Bronchial epithelial cell (primary cell): Measurements from ENCODE around the gene GHRHR. TPM values are rescaled to one million over a fixed set of nuclear protein-coding genes. Genes with fewer than 3 reads are reported as not detected.

Experiments
- DNase-seq: peaks from one replicate; pipeline ENCODE4 v3.0.0-alpha.2; 2010; ENCODE audit warnings: low read depth
- FAIRE-seq: peaks from 2 replicates; lab custom pipeline; 2011; peaks lifted over from hg19 to GRCh38; lab: Jason Lieb, UNC
- H3K27me3 ChIP-seq: 2 replicates; pipeline ENCODE4 v1.5.1; 2011; ENCODE audit warnings: low read length; ENCODE audit not compliant: control insufficient read depth, insufficient read depth
- H3K36me3 ChIP-seq: 2 replicates; pipeline ENCODE4 v1.5.1; 2011; ENCODE audit warnings: low read length; ENCODE audit not compliant: control insufficient read depth, insufficient read depth
- H3K4me3 ChIP-seq: 2 replicates; pipeline ENCODE4 v1.5.1; 2011; ENCODE audit warnings: mild to moderate bottlenecking, low read depth, low read length, control low read depth
- CTCF ChIP-seq: IDR thresholded peaks from 2 replicates; pipeline ENCODE4 v1.5.1; 2011; ENCODE audit warnings: mild to moderate bottlenecking, moderate library complexity, low read length, control low read depth, inconsistent platforms; ENCODE audit not compliant: insufficient read depth, severe bottlenecking
- total RNA-seq: library from RNA; depleted of rRNA; stranded (reverse); fragments of >200 nt; gene quantifications from 2 replicates; pipeline ENCODE4 v1.2.1, GENCODE V29; 2014

GHRHR gene
- not detected in 2 replicates for total RNA-seq

- H3K36me3 ChIP-seq = no peaks in the 10 kb centered on the region
- FAIRE-seq (no peak), DNase-seq (no peak)
- H3K4me3 ChIP-seq = no peak within 1 kb of the TSS
- H3K27me3 ChIP-seq = no peaks in the 10 kb centered on the region
- TF ChIP-seq CTCF = no peak
Measured at GRCh38 chr7:30963842-30964241, at the start of gene GHRHR. TSS of gene GHRHR (plus strand) at chr7:30963953. CDS start at chr7:30964069, 116 bp downstream.

GRCh38 chr7:30914596-30914995 lies 49.2 kb upstream of the GHRHR start:
- DNase-seq (peak; percentile 19), FAIRE-seq (no peak)
- Histone ChIP-seq H3K27me3 (peaks cover 4% of the 10 kb centered on the region), H3K36me3 (no peaks in the 10 kb centered on the region), H3K4me3 (no peak overlapping the region)
- no peak for TF ChIP-seq CTCF

- FAIRE-seq = no peak
- no peak for TF ChIP-seq CTCF
- no peak for DNase-seq
- H3K27me3 ChIP-seq = peaks cover 4% of the 10 kb centered on the region
- H3K36me3 ChIP-seq = no peaks in the 10 kb centered on the region
- no peak overlapping the region for H3K4me3 ChIP-seq
Measured at GRCh38 chr7:30915005-30915601, 48.6 kb upstream of the GHRHR start.

- FAIRE-seq = no peak
- H3K27me3 ChIP-seq = peaks cover 2% of the 10 kb centered on the region
- no peak overlapping the region for H3K4me3 ChIP-seq
- no peaks in the 10 kb centered on the region for H3K36me3 ChIP-seq
- no peak for TF ChIP-seq CTCF
- DNase-seq = no peak
Measured at GRCh38 chr7:30915751-30916150, 48.0 kb upstream of the GHRHR start.

GRCh38 chr7:30916255-30916654 lies 47.5 kb upstream of the GHRHR start:
- no peak for FAIRE-seq
- peaks cover 2% of the 10 kb centered on the region for H3K27me3 ChIP-seq
- no peak overlapping the region for H3K4me3 ChIP-seq
- no peak for TF ChIP-seq CTCF
- DNase-seq = no peak
- no peaks in the 10 kb centered on the region for H3K36me3 ChIP-seq

GRCh38 chr7:30916767-30917166 lies 47.0 kb upstream of the GHRHR start:
- H3K36me3 ChIP-seq = no peaks in the 10 kb centered on the region
- H3K4me3 ChIP-seq = no peak overlapping the region
- TF ChIP-seq CTCF = no peak
- DNase-seq = no peak
- peaks cover 2% of the 10 kb centered on the region for H3K27me3 ChIP-seq
- FAIRE-seq = no peak
